ENCODE data around the gene VAMP2.

Gene VAMP2

GRCh38 chr17:8124350-8125153, 38.2 kb downstream of the VAMP2 start:
- DNase-seq (ENCODE audit: low spot score) (no peak), FAIRE-seq (no peak)

- no peak for DNase-seq (ENCODE audit: low spot score)
Observed at GRCh38 chr17:8123695-8124349, 38.9 kb downstream of the VAMP2 start, which contains the start of gene HES7. TSS of gene HES7 (minus strand) at chr17:8124106. CDS start at chr17:8124084, 22 bp downstream.

GRCh38 chr17:8122924-8123694, 39.6 kb downstream of the VAMP2 start:
- peak; percentile 6 for DNase-seq (ENCODE audit: low spot score)

More at GRCh38 chr17:8123695-8124349, 38.9 kb downstream of the VAMP2 start, which contains the start of gene HES7:
- FAIRE-seq, result no peak

GRCh38 chr17:8122422-8122923, 40.3 kb downstream of the VAMP2 start:
- DNase-seq (ENCODE audit: low spot score), result no peak

More at GRCh38 chr17:8122924-8123694, 39.6 kb downstream of the VAMP2 start:
- no peak for FAIRE-seq

GRCh38 chr17:8121681-8122421, 40.9 kb downstream of the VAMP2 start:
- FAIRE-seq (no peak), DNase-seq (ENCODE audit: low spot score) (peak; percentile 42)

More at GRCh38 chr17:8122422-8122923, 40.3 kb downstream of the VAMP2 start:
- FAIRE-seq, result no peak

GRCh38 chr17:8121407-8121680, 41.4 kb downstream of the VAMP2 start:
- DNase-seq (ENCODE audit: low spot score), result no peak
- FAIRE-seq, result no peak

- peak; percentile 51 for DNase-seq (ENCODE audit: low spot score)
- FAIRE-seq, result no peak
Observed at GRCh38 chr17:8120520-8121406, 42.0 kb downstream of the VAMP2 start.

GRCh38 chr17:8119581-8120519, 42.9 kb downstream of the VAMP2 start:
- FAIRE-seq (no peak), DNase-seq (ENCODE audit: low spot score) (peak; percentile 25)

- no peak for FAIRE-seq
- peak; percentile 68 for DNase-seq (ENCODE audit: low spot score)
Observed at GRCh38 chr17:8118769-8119580, 43.8 kb downstream of the VAMP2 start.

GRCh38 chr17:8117980-8118768, 44.6 kb downstream of the VAMP2 start, which contains the start of gene ALOXE3:
TSS of gene ALOXE3 (minus strand) at chr17:8118514. CDS start at chr17:8117990, 524 bp downstream.
- DNase-seq (ENCODE audit: low spot score) (peak; percentile 68), FAIRE-seq (no peak)

GRCh38 chr17:8117367-8117979, 45.3 kb downstream of the VAMP2 start:
- no peak for FAIRE-seq
- no peak for DNase-seq (ENCODE audit: low spot score)

GRCh38 chr17:8116776-8117175, 46.0 kb downstream of the VAMP2 start:
- FAIRE-seq (no peak), DNase-seq (ENCODE audit: low spot score) (no peak)

- DNase-seq (ENCODE audit: low spot score), result no peak
- no peak for FAIRE-seq
Observed at GRCh38 chr17:8110907-8111306, 51.8 kb downstream of the VAMP2 start.

- DNase-seq (ENCODE audit: low spot score), result no peak
- FAIRE-seq, result no peak
Observed at GRCh38 chr17:8110456-8110804, 52.3 kb downstream of the VAMP2 start.

- FAIRE-seq, result no peak
- no peak for DNase-seq (ENCODE audit: low spot score)
Observed at GRCh38 chr17:8109661-8110455, 52.9 kb downstream of the VAMP2 start.

All from urothelium cell line (cell line).